ENCODE results near the gene MAGED1.

DNA sequence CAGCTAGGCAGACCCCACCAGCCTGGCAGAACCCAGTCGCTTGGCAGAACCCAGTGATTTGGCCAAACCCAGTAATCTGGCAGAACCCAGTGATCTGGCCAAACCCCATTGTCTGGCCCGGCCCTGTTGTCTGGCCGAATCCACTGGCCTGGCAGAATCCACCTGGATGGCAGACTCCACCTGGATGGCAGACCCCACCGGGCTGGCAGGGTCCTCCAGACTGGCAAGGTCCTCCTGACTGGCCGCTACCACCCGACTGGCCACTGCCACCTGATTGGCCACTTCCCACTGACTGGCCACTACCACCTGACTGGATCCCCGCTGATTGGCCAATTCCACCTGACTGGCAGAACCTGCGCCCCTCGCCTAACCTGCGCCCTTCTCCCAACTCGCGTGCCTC, 3.2 kb downstream of the MAGED1 start:
- TF ChIP-seq MXI1 (IDR thresholded peaks at IDR 0.05; ENCODE audit: low read depth, low read length) (no peak), GABPA (IDR thresholded peaks at IDR 0.05; ENCODE audit: low read depth) (no peak), RAD21 (IDR thresholded peaks at IDR 0.05; ENCODE audit: low read length) (no peak)
- TF ChIP-seq, protein P1, sequence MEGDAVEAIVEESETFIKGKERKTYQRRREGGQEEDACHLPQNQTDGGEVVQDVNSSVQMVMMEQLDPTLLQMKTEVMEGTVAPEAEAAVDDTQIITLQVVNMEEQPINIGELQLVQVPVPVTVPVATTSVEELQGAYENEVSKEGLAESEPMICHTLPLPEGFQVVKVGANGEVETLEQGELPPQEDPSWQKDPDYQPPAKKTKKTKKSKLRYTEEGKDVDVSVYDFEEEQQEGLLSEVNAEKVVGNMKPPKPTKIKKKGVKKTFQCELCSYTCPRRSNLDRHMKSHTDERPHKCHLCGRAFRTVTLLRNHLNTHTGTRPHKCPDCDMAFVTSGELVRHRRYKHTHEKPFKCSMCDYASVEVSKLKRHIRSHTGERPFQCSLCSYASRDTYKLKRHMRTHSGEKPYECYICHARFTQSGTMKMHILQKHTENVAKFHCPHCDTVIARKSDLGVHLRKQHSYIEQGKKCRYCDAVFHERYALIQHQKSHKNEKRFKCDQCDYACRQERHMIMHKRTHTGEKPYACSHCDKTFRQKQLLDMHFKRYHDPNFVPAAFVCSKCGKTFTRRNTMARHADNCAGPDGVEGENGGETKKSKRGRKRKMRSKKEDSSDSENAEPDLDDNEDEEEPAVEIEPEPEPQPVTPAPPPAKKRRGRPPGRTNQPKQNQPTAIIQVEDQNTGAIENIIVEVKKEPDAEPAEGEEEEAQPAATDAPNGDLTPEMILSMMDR (IDR thresholded peaks at IDR 0.05), result no peak

Data from SK-N-SH (cell line).